ENCODE results near the gene GPR135. TPM values are rescaled to one million over a fixed set of nuclear protein-coding genes. Genes with fewer than 3 reads are reported as not detected.
"Not testable (repeated sequence)": the region's sequence is repeated elsewhere in the genome, so short reads cannot be mapped to it uniquely, and the experiment has no call there.

The GPR135 gene
- total RNA-seq, 3 donors from 2014 or later (not counting 1 experiment from before 2014, with no cell fraction given): 1.3 to 1.8 (median 1.8) TPM

DNA sequence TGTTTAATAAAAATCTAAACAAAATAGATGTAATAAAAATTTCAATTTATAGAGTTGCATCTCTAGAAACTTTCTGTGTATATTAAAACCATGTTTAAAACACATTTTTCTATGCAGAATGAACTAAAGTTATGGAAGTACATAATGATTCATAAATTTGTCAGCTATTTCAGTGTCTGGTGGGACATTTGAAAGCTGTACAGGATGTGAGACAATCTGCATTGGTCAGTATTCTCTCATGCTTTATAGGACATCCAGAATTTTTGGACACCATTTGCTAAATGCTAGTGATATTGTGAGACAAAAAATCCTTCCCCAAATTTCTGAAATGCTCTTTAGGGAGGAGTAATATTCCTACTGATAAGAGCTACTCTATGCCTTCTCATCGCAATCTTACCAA is 13.3 kb downstream of the GPR135 start:
- H3K4me1 Mint-ChIP-seq: no peaks in the 10 kb centered on the region
- Histone ChIP-seq H3K4me3 (ENCODE audit: low read length) (no peak overlapping the region), H3K36me3 (ENCODE audit: control insufficient read depth, insufficient read depth, low read length) (no peaks in the 10 kb centered on the region), H3K27ac (ENCODE audit: low read length) (no peak overlapping the region), H3K27me3 (ENCODE audit: control insufficient read depth, insufficient read depth, low read length) (no peaks in the 10 kb centered on the region), H3K4me1 (ENCODE audit: control insufficient read depth, insufficient read depth, low read length) (no peaks in the 10 kb centered on the region), H3K9me3 (ENCODE audit: control insufficient read depth, insufficient read depth, low read length) (no peaks in the 10 kb centered on the region)
- no peak for ATAC-seq
- no peaks in the 10 kb centered on the region for H3K27me3 Mint-ChIP-seq (ENCODE audit: low read depth in 2 of 2)
- WGBS (ENCODE audit: insufficient coverage): no CpG with 5 or more reads among the region's 1 CpG
- intact Hi-C loops (cut with micrococcal nuclease): no loop called here
- TF ChIP-seq, protein P1, sequence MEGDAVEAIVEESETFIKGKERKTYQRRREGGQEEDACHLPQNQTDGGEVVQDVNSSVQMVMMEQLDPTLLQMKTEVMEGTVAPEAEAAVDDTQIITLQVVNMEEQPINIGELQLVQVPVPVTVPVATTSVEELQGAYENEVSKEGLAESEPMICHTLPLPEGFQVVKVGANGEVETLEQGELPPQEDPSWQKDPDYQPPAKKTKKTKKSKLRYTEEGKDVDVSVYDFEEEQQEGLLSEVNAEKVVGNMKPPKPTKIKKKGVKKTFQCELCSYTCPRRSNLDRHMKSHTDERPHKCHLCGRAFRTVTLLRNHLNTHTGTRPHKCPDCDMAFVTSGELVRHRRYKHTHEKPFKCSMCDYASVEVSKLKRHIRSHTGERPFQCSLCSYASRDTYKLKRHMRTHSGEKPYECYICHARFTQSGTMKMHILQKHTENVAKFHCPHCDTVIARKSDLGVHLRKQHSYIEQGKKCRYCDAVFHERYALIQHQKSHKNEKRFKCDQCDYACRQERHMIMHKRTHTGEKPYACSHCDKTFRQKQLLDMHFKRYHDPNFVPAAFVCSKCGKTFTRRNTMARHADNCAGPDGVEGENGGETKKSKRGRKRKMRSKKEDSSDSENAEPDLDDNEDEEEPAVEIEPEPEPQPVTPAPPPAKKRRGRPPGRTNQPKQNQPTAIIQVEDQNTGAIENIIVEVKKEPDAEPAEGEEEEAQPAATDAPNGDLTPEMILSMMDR (IDR thresholded peaks at IDR 0.05): no peak
- no peaks in the 10 kb centered on the region for H3K9me3 Mint-ChIP-seq
- H3K36me3 Mint-ChIP-seq: no peaks in the 10 kb centered on the region
- no peak overlapping the region for H3K27ac Mint-ChIP-seq
- DNase-seq: no peak
- H3K4me3 Mint-ChIP-seq: no peak overlapping the region

DNA sequence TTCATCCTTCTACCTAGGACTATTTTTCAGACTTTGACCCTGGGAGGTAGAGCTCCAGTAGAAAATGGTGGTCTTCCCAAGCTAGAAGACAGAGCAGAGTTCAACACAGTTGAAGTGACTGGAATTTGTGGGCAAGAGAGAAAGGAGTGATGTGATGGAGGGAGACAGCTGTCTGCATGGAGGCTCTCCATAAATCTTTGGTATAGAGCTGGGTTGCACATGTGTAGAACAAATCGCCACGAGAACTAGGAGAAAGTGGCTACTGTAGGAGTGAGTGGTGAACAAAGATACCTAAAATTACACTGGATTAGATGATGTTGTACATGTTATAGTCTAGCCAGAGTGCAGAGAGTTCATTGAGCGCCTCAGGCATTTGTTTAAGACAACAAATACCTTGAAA is 14.5 kb downstream of the GPR135 start:
- Histone ChIP-seq H3K4me3 (ENCODE audit: low read length) (no peak overlapping the region), H3K36me3 (ENCODE audit: control insufficient read depth, insufficient read depth, low read length) (no peaks in the 10 kb centered on the region), H3K27ac (ENCODE audit: low read length) (no peak overlapping the region), H3K9me3 (ENCODE audit: control insufficient read depth, insufficient read depth, low read length) (no peaks in the 10 kb centered on the region), H3K27me3 (ENCODE audit: control insufficient read depth, insufficient read depth, low read length) (no peaks in the 10 kb centered on the region), H3K4me1 (ENCODE audit: control insufficient read depth, insufficient read depth, low read length) (no peaks in the 10 kb centered on the region)
- H3K27ac Mint-ChIP-seq: no peak overlapping the region
- no peaks in the 10 kb centered on the region for H3K36me3 Mint-ChIP-seq
- intact Hi-C loops (cut with micrococcal nuclease): no loop called here
- DNase-seq: no peak
- 97% methylated on average over 3 of the region's 3 CpGs for WGBS (ENCODE audit: insufficient coverage)
- no peak overlapping the region for H3K4me3 Mint-ChIP-seq
- no peaks in the 10 kb centered on the region for H3K27me3 Mint-ChIP-seq (ENCODE audit: low read depth in 2 of 2)
- ATAC-seq: no peak
- no peaks in the 10 kb centered on the region for H3K4me1 Mint-ChIP-seq
- no peaks in the 10 kb centered on the region for H3K9me3 Mint-ChIP-seq
- TF ChIP-seq, protein P1 (IDR thresholded peaks at IDR 0.05): no peak

DNA sequence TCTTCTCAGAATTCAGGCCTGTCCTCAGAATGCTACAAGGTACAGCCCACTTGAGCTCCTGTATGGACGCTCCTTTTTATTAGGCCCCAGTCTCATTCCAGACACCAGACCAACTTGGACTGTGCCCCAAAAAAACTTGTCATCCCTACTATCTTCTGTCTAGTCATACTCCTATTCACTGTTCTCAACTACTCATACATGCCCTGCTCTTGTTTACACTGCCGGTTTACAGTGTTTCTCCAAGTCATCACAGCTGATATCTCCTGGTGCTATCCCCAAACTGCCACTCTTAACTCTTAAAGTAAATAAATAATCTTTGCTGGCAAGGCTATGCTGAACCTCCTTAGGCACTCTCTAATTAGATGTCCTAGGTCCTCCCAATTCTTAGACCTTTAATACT is 16.5 kb downstream of the GPR135 start:
- H3K36me3 Mint-ChIP-seq; H3K27ac Mint-ChIP-seq; H3K9me3 ChIP-seq (ENCODE audit: control insufficient read depth, insufficient read depth, low read length); ATAC-seq; H3K27me3 ChIP-seq (ENCODE audit: control insufficient read depth, insufficient read depth, low read length); intact Hi-C loops (cut with micrococcal nuclease); H3K4me1 ChIP-seq (ENCODE audit: control insufficient read depth, insufficient read depth, low read length); H3K27ac ChIP-seq (ENCODE audit: low read length); H3K4me3 Mint-ChIP-seq; DNase-seq; H3K27me3 Mint-ChIP-seq (ENCODE audit: low read depth in 2 of 2); H3K36me3 ChIP-seq (ENCODE audit: control insufficient read depth, insufficient read depth, low read length); H3K9me3 Mint-ChIP-seq; H3K4me3 ChIP-seq (ENCODE audit: low read length); H3K4me1 Mint-ChIP-seq: not testable (repeated sequence)
- WGBS (ENCODE audit: insufficient coverage): 87% methylated on average over 2 of the region's 2 CpGs

DNA sequence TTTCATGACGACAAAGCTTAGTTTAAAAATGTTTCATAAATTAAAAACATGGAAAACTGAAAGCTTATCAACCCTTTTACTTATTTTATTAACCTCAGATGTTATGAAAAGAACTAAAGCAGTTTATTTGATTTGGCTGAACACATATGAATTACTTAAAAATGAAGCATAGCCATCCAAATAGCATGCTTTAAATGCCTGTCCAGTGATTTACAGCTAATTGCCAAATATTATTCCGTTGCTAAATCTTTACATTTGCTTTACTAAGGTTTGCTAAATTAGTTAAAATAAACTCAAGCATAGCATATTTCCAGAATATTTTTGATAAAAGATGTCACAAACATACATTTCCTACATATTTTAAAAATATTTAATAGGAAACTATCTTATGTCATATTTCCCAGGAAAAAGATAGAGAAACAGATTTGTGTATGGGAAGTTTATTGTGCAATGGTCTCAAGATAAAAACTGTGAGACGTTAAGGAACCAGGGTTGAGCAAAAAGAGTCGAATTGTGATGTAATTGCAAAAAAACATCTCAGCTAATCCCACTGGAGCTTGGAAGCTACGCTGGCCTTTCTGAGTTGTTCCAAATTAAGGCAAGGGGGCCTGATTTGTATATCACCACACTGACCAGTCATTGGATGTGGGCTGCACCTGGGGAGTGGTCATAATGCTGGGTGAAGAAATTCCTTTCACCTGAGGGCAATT is 25.8 kb downstream of the GPR135 start:
- TF ChIP-seq, protein P1 (IDR thresholded peaks at IDR 0.05): no peak
- H3K4me1 ChIP-seq (ENCODE audit: control insufficient read depth, insufficient read depth, low read length): no peaks in the 10 kb centered on the region

More for the DNA sequence above, 25.8 kb downstream of the GPR135 start:
- no peaks in the 10 kb centered on the region for H3K36me3 Mint-ChIP-seq
- no peak for DNase-seq
- no peaks in the 10 kb centered on the region for H3K27me3 Mint-ChIP-seq (ENCODE audit: low read depth in 2 of 2)
- WGBS (ENCODE audit: insufficient coverage): 95% methylated on average over 4 of the region's 5 CpGs
- H3K27ac ChIP-seq (ENCODE audit: low read length): no peak overlapping the region
- H3K4me3 Mint-ChIP-seq: no peak overlapping the region
- H3K9me3 ChIP-seq (ENCODE audit: control insufficient read depth, insufficient read depth, low read length): no peaks in the 10 kb centered on the region
- H3K36me3 ChIP-seq (ENCODE audit: control insufficient read depth, insufficient read depth, low read length): no peaks in the 10 kb centered on the region
- H3K27me3 ChIP-seq (ENCODE audit: control insufficient read depth, insufficient read depth, low read length): no peaks in the 10 kb centered on the region
- intact Hi-C loops (cut with micrococcal nuclease): no loop called here
- H3K9me3 Mint-ChIP-seq: no peaks in the 10 kb centered on the region
- no peaks in the 10 kb centered on the region for H3K4me1 Mint-ChIP-seq
- no peak overlapping the region for H3K4me3 ChIP-seq (ENCODE audit: low read length)
- no peak overlapping the region for H3K27ac Mint-ChIP-seq
- ATAC-seq: no peak

Data from natural killer cell (primary cell).